GM21825 (cell line): ENCODE measurements around the gene WDR74.
"Not testable (repeated sequence)": the region's sequence is repeated elsewhere in the genome, so short reads cannot be mapped to it uniquely, and the experiment has no call there.

ENCODE experiments used
- ATAC-seq: cut with Tn5 transposase; IDR thresholded peaks from one replicate; pipeline ENCODE4 v1.9.1; 2021; ENCODE audit warnings: mild to moderate bottlenecking, moderate library complexity; ENCODE audit not compliant: unreplicated experiment

Gene WDR74

DNA sequence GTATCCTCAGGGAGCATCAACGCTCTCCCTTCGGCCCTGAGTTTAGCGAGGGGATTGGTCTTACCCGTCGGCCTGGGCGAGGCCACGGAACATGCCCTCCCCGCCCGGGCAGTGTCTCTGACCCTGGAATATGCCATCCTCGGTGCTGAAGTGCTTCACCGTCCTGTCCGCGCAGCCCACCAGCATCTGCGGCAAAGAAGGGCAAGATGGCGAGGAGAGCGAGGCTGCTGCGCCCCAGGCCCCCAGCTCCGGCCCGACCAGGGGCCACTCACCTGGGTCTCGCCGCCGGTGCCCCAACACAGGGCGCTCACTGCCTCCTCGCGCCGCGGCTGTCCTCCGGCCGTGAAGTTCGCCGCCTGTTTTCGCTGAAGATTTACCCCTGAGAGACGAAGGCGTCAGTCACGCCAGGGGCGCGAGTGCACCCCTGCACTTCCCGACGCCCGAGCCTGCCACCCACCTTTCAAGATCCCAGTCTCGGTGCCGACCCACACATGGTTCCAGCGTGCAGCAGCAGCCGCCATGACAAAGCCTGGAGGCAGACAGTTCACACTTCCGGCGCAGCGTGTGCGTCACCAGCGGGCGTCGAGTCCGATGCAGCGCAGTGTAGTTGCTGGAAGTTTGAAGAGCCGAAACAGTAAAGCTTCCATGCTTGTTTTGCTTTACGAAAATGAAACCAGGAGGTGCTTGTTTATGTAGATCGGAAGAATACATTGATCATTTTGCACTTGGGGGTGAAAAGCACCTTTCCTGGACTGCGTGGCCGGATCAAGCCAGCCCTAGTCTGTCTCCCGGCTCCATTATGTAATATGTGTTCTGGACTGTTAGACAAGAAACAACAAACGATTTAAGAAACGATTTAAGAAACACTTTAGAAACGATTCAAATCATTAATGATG lies at the start of gene WDR74:
WDR74 (minus strand) TSS at position 541 of the 896 bp plus-strand sequence; CDS start at position 521, 20 bp downstream.
- peak; percentile 50 for ATAC-seq

DNA sequence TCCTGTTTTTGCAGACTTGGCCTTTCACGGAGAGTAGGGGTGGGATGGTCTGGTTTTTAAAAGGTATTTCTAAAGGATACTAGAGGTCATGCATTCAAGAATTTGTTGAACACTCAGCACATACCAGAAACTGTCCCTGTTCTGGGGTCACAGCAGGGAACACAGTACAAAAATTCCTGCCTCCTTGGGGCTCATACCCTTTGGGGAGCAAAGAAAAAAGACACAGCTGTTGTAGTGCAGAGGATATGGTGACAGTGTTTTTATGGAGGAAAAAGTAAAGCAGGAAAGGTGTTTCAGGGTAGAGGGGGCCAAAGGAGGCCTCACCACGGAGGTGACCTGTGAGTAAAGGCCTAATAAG lies 49.7 kb upstream of the WDR74 start:
- ATAC-seq = no peak

DNA sequence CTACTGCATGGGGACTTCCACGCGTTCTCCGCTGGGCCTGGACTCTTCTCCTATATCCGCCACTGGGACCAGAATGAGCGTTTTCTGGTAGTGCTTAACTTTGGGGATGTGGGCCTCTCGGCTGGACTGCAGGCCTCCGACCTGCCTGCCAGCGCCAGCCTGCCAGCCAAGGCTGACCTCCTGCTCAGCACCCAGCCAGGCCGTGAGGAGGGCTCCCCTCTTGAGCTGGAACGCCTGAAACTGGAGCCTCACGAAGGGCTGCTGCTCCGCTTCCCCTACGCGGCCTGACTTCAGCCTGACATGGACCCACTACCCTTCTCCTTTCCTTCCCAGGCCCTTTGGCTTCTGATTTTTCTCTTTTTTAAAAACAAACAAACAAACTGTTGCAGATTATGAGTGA lies 49.0 kb upstream of the WDR74 start:
- no peak for ATAC-seq

DNA sequence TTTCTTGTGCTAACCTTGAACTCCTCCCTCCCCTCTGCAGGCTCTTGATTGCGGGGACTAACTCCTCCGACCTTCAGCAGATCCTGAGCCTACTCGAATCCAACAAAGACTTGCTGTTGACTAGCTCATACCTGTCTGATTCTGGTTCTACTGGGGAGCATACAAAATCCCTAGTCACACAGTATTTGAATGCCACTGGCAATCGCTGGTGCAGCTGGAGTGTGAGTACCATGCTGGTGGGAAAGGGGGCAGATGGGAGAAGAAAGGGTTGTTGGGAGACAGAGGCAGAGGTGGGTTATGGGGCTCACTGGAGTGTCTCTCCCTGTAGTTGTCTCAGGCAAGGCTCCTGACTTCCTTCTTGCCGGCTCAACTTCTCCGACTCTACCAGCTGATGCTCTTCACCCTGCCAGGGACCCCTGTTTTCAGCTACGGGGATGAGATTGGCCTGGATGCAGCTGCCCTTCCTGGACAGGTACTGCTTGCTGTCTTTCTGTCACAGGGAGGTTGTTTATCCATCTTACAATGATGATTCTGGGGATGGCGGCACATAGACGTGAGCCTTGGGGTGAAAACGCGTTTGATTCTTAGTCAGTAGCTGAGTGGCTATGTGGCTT lies 45.9 kb upstream of the WDR74 start:
- ATAC-seq = no peak

DNA sequence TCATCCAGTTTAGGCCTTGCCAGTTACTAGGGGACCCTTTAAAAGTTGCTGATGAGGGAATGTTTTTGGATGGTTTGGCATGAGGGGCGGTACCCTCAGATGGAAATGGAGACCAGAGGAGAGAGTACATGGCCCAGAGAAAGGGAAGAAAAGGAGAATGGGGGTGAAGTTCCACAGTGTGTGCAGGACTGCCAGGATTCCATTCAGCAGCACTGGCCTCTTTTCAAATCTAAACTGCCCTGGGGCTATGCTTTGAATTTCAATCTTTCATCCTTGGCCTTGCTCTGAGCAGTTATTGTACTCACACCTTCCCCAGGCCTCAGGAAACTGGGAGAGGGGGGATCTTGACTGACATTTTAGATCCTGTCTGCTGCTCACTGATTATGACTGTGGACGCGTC lies 44.3 kb upstream of the WDR74 start:
- no peak for ATAC-seq

DNA sequence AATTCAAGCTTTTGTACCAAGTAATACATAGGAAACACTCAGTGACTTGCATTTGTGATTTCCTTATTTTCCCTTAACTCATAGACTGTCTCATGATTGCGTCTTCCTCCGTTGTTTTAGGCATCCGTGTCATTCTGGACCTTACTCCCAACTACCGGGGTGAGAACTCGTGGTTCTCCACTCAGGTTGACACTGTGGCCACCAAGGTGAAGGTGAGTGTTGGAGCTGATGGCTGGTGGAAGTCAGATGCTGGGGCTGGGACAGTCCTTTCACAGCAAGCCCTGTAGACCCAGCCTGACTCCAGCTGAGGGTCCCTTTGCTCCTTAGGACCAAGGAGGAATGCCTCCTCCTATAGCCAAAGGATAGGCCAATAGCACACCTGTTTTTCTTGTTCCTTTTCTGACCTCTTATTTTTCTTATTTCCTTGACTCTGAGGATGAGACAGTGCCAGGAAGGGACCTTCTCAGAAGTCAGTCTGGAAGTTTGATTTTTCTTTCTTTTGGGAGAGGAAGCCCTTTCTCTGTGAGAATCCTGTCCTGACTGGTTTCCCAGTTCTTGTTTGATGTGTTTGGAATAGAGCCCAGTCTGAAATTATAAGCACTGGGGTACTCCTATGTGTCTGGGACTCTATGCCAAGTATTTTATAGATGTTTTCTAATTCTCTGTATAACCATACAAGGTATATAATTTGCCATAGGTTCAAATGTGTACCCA lies 43.6 kb upstream of the WDR74 start:
- no peak for ATAC-seq

DNA sequence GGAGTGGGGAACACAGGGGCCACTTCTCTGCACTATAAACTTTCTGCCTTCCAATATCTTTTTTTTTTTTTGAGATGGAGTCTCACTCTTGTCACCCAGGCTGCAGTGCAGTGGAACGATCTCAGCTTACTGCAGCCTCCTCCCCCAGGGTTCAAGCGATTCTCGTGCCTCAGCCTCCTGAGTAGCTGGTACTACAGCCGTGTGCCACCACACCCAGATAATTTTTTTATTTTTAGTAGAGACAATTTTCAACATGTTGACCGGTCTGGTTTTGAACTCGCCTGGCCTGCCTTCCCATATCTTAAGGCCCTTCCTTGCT lies 43.0 kb upstream of the WDR74 start:
- no peak for ATAC-seq

DNA sequence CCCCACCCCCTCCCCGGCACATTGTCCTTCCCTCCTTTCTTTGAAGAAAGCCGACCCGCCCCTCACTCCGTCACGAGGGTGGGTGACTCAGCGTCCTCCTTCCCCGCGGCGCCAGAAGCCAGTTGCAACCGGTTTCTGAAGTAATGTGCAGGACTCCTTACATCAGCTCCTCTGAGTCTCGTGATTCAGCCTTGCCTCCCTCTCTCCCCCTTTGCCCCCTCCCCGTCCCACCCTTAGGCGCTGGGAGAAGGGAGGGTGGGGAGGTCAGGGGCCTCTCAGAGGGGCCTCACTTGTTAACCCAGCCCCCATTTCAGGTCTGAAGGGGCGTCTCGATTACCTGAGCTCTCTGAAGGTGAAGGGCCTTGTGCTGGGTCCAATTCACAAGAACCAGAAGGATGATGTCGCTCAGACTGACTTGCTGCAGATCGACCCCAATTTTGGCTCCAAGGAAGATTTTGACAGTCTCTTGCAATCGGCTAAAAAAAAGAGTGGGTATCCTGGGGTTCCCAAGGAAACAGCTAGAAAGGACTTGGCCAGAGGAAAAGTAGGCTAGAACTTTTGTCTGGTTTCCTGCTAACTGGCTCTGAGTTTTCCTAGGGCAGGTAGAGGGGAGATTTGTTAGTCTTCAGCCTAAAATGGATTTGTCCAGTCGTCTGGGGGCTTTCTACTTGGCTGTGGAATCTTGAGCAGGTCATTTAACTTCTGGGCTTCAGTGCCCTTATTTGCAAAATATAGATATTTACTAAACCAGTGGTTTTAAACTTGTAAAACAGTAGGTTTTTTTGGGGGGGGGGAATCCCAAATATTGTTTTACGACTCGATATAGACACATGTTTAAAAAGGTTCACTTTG lies 42.4 kb upstream of the WDR74 start:
- peak; percentile 43 for ATAC-seq

DNA sequence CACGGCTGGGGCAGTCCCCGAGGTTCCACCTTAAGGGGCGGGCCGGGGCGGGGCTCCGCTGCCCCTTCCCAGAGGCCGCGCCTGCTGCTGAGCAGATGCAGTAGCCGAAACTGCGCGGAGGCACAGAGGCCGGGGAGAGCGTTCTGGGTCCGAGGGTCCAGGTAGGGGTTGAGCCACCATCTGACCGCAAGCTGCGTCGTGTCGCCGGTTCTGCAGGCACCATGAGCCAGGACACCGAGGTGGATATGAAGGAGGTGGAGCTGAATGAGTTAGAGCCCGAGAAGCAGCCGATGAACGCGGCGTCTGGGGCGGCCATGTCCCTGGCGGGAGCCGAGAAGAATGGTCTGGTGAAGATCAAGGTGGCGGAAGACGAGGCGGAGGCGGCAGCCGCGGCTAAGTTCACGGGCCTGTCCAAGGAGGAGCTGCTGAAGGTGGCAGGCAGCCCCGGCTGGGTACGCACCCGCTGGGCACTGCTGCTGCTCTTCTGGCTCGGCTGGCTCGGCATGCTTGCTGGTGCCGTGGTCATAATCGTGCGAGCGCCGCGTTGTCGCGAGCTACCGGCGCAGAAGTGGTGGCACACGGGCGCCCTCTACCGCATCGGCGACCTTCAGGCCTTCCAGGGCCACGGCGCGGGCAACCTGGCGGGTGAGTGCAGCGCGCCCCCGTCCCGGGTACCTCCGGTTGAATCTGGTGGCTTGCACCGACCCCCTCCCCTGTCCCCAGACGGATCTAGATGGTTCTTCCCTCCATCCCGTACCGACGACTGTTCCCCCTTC lies 41.6 kb upstream of the WDR74 start, which contains the start of gene SLC3A2:
SLC3A2 (plus strand) TSS at position 94 of the 776 bp plus-strand sequence; CDS start at position 222, 128 bp downstream.
- ATAC-seq = peak; percentile 61

DNA sequence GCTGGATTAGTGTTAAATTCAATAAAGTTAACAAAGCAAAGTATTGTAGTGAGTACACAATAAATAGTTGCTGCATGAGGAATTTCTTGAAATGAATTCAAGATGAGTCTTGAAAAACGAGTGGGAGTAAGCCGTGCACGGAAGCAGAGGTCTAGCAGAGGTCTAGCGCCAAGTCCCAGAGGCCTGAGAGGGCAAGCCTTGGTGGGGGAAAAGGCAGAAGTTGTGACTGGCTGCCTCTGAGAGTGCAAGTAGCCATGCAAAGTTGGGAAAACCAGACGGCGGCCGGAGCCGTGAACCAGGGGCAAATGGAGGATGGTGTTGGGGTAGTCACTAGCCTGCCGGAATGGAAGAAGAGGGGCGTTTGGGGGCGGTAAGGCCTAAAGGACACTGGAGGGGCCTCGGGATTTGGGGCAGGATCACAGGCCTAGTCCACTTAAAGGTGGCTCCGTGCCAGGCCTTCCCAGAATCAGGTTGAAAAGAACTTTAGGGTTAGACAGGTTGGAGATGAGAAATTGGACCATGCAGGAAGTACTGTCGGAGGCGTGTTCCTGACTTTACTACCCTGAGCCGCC lies 40.9 kb upstream of the WDR74 start:
- peak; percentile 29 for ATAC-seq

DNA sequence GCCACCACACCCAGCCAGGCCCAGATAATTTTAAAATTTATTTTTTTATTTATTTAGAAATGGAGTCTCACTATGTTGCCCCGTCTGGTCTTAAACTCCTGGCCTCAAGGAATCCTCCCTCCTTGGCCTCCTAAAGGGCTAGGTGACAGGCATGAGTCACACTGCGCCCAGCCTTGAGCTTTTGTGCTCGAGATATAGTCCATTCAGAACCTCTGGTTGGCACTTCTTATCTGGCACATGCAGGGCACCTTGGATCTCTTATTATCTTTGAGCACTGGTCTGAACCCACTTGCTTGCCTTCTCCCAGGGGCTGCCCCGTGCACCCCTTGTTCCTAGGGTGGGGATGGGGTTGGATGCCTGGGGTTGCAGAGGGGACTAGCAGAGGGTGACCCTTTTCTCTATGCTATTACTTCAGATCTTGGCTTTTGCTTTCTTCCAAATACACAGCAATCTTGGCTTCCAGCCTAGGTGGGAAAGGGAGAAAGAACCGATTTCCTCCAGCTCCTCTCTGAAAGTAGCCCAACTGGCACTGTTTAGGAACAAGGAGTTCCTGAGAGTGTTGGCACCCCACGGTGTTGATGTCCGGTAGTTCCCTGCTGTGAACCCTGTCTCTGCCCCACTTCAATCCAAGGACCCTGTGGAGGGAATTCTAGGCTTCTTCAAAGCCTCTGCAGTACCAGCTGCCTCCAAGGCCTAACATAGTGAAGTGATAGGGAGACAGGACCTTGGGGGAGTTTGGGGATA lies 40.0 kb upstream of the WDR74 start:
- ATAC-seq = no peak

DNA sequence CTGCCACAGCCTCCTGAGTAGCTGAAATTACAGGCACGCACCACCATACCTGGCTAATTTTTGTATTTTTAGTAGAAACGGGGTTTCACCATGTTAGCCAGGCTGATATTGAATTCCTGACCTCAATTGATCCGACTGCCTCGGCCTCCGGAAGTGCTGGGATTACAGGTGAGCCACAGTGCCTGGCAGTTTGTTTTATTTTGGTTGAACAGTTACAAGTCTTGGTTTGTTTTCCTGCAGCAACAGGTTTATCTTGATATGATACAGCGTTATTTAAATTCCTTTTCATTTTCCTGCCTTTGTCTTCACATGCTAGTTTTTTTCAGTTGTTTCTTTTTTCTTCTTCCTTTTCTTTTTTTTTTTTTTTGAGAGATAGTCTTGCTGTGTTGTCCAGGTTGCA lies 37.3 kb upstream of the WDR74 start:
- no peak for ATAC-seq

DNA sequence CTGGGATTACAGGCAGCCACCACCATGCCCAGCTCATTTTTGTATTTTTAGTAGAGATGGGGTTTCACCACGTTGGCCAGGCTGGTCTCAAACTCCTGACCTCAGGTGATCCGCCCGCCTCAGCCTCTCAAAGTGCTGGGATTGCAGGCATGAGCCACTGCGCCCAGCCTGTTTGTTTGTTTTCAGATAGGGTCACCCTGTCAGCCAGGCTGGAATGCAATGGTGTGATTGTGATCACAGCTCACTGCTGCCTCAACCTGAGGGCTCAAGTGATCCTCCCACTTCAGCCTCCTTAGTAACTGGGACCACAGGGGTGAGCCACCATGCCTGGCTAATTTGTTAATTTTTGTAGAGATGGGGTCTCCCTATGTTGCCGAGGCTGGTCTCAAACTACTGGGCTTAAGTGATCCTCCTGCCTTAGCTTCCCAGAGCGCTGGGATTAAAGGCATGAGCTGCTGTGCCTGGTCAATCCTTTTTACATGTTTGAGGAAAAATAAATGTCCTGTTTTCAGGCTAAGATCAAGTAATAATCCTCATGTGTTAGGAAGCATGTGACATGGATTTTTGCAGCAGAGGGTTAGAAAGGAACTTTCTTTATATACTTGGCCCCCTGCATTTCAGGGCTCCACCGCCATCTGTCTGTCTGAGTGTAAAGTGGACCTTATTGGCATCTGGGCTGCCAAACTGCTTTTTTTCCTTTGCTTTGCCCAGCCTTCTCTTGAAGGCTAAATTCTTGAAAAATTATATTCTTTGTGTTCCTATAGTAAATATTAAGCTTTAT lies 36.5 kb upstream of the WDR74 start:
- no peak for ATAC-seq

DNA sequence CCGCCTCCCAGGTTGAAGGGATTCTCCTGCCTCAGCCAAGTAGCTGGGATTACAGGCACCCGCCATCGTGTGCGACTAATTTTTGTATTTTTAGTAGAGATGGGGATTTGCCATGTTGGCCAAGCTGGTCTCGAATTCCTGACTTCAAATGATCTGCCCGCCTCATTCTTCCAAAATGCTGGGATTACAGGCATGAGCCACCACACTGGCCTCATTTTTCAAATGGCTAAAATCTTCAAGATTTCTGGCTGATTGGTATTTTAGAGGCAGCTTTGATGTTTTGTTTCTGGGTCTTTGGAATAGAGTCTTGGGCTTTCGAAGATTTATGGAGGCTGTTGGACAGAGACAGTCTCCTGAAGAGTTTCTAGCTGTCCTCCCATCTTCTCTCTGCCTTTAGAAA lies 35.5 kb upstream of the WDR74 start:
- ATAC-seq = no peak

DNA sequence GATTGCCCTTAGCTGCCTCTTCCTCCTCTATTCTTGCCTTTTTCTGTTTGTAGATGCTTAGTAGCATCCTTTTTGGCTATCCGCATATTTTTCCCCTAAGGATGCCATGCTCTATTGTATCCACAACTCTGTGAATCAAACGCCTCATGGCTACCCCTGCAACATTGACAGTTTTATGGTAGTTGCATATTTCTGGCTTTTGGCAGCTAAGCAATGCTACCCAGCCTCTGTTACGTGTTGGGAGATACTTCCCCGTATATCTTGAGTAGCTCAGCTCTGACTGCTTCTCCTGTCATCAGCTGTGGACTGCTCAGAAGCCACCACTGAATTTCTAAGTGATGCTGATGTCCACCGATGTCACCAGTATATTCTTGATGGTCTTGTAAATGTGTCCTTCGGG lies 26.2 kb upstream of the WDR74 start:
- ATAC-seq = no peak

DNA sequence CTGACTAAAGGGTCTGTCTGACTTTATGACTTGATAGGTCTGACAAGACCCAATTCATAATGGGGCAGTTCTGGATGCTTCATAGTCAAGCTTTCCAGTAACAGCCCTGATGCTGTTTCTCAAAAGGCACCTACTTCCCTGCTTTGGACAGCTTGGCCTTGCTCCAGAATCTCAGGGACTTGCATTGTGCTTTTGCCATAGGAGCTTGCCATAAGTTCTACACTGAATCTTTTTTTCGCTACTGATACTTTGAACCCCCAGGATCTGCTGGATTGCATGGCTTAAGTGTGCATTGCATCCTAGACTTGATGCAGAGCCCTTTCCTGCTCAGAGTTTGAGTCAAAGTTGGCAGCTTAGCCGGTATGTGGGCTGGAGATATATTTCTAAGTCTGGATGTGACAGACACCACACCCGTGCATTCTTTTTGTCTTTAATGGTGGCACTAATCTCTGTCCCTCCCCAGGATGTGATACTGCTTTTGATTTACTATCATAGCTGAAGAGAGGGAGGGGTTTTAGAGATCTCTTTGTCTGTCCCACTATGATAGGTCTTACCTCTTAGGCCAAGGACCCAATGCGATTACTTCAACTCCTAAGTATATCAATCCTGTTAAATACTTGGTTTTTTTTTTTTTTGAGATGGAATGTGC lies 24.4 kb upstream of the WDR74 start:
- ATAC-seq = no peak

DNA sequence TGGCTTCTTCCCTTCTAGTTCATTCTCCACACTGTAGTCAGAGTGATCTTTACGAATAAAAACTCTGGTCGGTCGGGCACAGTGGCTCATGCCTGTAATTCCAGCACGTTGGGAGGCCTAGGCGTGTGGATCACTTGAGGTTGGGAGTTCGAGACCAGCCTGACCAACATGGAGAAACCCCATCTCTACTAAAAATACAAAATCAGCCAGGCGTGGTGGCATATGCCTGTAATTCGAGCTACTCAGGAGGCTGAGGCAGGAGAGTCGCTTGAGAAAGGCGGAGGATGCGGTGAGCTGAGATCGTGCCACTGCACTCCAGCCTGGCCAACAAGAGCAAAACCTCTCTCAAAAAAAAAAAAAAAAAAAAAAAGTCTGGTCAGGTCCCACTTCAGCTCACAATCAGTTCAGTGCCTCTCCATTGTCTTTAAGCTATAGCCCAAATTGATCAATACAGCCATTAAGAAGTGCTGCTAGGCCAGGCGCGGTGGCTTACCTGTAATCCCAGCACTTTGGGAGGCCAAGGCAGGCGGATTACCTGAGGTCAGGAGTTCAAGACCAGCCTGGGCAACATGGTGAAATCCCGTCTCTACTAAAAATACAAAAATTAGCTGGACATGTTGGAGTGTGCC lies 22.3 kb upstream of the WDR74 start:
- ATAC-seq = not testable (repeated sequence)
